ENCODE data around the gene SAMD8.

DNA sequence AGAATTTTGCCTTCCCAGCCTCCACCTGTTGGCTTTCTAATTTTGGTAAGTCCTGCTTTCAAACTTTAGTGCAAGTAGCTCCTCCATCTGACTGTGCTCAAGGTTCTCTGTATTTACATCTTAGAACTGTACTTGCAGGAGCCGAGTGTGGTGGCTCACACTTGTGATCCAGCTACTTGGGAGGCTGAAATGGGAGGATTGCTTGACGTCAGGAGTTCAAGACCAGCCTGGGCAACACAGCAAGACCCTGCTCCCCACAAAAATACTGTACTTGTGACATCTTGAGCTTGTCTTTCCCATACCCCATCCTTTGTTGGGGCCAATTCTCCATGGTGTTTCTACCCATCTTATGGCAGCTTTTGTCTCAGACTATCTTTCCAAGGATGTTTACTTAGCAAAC is 94.5 kb downstream of the SAMD8 start:
- TF ChIP-seq CTCF (conservative IDR thresholded peaks at IDR 0.05 in 1 of 2, IDR thresholded peaks at IDR 0.05 in 1 of 2; ENCODE audit: extremely low read depth in 1 of 2, insufficient read depth in 1 of 2, low read depth in 1 of 2, low read length in 2 of 2), result no peak
- TF ChIP-seq EZH2 (IDR thresholded peaks at IDR 0.05; ENCODE audit: borderline replicate concordance, low read length), result no peak

All from mammary epithelial cell (primary cell).